HG03565 (cell line): Measurements from ENCODE around the gene NPC1.

Experiments used
- ATAC-seq: cut with Tn5 transposase; IDR thresholded peaks from one replicate; pipeline ENCODE4 v1.9.1; 2021; ENCODE audit warnings: mild to moderate bottlenecking, moderate library complexity; ENCODE audit not compliant: unreplicated experiment

The NPC1 gene

DNA sequence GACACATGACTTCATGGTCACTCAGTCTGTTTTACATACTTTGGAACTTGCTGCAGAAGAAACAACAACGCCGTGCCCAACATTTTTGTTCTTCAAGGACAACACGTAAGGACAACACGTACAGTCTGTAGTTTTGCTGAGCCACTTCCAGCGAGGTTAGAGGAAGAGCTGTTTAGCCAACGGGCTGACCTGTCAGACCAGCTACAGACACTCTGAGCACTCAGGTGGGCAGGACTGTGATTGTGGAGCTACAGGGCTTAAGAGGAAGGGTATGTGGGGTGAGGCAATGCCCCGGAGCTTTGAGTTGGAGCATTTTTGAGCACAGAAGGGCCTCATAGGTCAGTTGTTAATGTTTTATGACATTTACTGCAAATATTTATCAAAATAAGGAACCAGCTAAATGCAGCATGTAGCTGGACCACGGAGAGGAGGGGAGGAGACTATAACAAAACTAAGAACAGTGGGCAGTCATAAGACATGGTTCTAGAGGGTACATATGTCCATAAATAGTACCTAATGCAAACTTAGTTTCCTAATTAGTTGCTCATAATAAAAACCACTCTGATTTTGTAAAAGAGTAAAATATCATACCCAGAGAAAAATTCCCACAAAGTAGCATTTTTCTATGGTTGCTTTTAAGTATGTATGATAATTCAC is 26.3 kb upstream of the NPC1 start:
- no peak for ATAC-seq

- no peak for ATAC-seq
Measured at GRCh38 chr18:23609390-23610023, 23.2 kb upstream of the NPC1 start.

- ATAC-seq, result no peak
Measured at GRCh38 chr18:23608211-23608610, 21.9 kb upstream of the NPC1 start.

- no peak for ATAC-seq
Measured at GRCh38 chr18:23605941-23606340, 19.6 kb upstream of the NPC1 start.

DNA sequence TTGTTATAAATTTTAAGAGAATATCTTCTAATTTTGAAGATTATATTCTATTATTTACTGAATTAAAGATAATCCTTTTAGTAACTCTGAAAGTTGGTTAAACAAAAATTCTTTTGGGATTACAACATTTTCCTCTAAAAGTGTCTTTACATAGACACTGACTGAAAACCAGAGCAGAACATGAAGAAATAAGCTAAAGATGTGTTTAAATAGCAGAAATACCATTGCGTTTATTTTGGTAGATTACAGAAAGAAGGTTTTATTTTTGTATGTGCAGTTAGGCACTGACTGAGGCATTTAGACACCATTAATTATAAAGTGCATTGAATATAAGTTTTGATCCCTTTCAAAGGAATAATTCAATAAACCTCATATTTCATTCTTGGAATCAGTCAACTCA is 13.5 kb upstream of the NPC1 start:
- no peak for ATAC-seq

GRCh38 chr18:23596183-23596582 is 9.9 kb upstream of the NPC1 start:
- ATAC-seq, result no peak

GRCh38 chr18:23595591-23595990 is 9.3 kb upstream of the NPC1 start:
- ATAC-seq, result no peak

- ATAC-seq, result no peak
Measured at GRCh38 chr18:23593720-23594119, 7.4 kb upstream of the NPC1 start.

- no peak for ATAC-seq
Measured at GRCh38 chr18:23592911-23593310, 6.6 kb upstream of the NPC1 start.

- no peak for ATAC-seq
Measured at GRCh38 chr18:23591011-23591410, 4.7 kb upstream of the NPC1 start.

DNA sequence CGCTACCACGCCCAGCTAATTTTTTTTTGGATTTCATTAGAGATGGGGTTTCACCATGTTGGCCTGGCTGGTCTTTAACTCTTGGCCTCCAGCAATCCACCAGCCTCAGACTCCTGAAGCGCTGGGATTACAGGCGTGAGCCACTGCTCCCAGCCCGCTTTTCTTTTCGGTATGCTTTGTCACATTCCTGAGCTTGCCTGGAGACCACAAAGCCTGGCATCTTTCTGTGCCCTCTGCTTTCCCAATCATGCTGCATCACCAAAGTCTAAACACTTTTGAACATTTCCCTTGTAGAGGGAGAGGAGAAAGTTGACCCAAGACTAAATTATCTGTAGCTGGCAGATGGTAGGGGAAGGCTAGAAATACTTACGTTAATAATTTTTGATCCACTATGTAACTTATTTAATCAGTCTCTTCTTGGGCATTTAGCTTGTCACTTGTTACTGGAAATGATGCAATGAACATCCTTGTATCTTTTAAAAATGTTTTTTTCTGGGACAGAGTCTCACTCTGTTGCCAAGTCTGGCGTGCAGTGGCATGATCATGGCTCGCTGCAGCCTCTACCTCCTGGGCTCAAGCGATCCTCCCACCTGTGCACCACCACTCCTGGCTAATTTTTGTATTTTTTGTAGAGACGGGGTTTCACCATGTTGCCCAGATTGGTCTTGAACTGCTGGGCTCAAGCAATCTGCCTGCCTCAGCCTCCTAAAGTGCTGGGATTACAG is 2.7 kb upstream of the NPC1 start:
- no peak for ATAC-seq

- ATAC-seq, result no peak
Measured at GRCh38 chr18:23587220-23587642, 925 bp upstream of the NPC1 start.

- ATAC-seq, result peak; percentile 21
Measured at GRCh38 chr18:23585897-23586248, 433 bp downstream of the NPC1 start.

DNA sequence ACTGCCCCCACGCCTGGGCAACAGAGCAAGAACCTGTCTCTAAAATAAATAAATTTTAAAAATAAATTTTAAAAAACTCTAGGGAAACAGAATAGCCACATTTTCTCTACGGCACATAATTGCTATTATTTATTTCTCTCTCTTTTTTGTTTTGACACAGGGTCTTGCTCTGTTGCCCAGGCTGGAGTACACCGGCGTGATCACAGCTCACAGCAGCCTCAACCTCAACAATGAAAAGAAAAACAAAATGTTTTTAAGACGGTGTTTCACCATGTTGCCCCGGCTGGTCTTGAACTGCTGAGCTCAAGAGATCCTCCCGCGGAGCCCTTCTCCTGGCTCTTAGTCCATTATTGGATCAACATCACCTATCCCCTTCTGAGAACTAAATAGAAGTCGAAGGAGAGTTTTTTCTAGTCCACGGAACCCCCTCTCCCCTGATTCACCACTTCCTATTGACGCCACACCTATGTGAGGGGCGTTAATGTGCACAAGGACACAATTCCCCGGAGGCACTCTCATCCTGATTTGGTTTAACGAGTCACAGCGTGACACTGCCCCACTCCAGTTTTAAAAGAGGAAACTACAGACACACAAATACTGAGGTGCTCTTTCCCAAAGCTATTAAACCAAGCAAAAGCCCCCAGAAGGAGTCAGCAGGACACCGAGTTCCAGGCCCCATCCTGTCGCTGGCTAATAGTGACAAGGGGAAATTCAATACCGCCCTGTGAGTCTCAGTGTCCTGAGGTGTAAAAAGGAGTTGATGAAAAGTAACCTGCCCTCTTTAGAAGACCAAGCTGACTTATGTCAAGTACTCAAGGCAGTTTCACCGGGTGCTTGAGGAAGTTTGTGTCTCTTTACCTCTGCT is 1.1 kb downstream of the NPC1 start:
- no peak for ATAC-seq

DNA sequence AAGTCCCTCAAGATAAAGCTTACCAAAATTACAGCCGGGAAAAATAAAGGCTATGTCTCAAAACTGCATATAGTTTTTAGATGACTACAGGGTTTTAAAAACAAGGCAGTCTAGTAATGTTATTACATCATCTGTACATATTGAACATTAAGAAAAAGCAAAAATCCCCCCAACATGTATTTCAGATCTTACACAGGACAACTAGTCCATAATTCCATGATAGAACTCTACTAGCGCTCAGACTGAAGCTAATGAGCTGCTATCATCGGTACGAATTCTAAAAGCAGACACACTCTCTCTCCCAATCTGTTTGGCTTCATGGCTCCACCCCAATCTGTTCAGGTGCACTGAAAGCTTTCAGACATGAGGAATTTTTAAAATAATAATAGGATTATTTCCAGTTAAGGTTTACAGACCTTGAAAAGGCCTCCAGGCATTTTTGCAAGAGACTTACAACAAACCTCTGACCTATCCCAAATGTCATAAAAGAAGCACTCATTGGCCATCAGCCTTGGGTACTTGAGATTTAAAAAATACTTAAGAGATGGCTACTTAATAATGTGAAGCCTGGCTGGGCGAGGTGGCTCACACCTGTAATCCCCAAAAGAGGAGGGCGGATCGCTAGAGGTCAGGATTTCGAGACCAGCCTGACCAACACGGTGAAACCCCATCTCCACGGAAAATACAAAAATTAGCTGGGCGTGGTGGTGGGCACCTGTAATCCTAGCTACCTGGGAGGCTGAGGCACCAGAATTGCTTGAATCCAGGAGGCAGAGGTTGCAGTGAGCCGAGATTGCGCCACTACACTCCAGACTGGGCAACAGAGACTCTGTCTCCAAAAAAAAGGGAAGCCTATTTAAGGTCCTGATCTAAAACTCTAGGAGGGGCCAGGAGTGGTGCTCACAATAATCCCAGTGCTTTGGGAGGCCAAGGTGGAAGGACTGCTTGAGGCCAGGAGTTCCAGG is 2.0 kb downstream of the NPC1 start:
- no peak for ATAC-seq

GRCh38 chr18:23583071-23583865 is 3.0 kb downstream of the NPC1 start:
- ATAC-seq, result no peak

DNA sequence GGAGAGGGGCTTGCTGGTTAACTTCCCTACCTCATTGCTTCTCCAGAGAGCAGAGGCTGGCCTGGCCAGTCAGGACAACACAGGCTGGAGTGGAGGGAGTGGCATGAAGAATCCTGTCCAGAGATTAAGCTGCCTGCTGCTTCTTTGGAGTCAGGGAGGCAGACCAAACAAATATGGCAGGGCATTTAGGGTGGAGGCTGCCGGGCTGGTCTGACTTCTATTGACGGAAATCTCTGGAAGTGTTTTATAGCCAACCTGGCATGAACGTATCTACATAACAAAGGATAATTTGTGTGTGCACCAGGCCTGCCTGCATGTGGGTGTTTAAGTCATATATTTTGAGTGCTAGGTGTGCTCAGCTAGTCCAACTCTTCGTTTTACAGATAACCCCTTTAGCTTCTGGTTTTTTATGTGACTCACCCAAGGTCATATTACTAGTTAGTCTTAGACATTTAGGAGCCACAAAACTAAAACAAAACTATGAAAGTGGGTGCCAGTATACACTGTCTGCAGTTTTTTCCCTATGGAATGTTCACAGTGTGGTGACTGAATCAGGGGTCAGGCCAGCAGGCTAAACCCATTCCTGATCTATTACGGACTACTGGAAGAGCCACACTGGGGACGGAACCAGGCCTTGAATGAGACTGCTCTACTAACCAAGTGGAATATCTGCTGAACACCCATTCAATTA is 5.5 kb downstream of the NPC1 start:
- ATAC-seq, result no peak

DNA sequence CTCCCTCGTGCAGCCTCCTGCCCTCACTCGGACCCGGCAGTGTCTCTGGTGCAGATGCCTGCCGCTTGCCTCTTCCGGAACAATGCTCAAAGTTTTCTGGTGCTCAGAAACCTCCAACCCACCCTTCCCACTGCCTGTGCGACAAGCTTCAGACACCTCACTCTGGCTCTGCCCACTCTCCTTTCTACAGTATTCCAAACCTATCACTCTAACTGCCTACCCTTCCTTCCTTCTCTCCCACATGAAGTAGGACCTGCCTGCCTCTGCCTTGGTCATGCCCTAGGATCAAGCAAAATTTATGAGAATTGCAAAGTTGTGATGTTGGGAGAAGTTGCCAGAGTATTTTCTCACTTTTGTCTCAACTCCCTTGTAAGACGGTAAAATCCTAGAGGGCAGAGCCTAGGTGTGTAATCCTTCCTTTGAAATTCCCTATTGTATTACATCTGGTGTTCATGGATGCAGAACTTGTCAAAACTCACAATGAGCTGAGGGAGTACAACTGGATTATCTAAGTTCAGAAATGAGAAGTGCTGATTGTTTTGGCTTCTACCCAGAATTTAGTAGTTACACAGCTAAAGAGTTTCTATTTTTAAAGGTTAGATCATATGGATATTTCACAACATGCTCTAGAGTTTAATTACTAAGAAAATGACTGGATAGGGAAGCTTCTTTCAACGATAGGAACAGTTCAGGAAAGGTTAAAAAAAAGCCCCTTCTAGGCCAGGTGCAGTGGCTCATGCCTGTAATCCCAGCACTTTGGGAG is 7.2 kb downstream of the NPC1 start:
- ATAC-seq, result no peak
